NCI-H774 (cell line): ENCODE results near the gene ANKRD65.
"Not testable (repeated sequence)": the region's sequence is repeated elsewhere in the genome, so short reads cannot be mapped to it uniquely, and the experiment has no call there.

Experiments
- DNase-seq: peaks from one replicate; lab custom pipeline; 2025; lab: John Stamatoyannopoulos, UW

ANKRD65 gene

DNA sequence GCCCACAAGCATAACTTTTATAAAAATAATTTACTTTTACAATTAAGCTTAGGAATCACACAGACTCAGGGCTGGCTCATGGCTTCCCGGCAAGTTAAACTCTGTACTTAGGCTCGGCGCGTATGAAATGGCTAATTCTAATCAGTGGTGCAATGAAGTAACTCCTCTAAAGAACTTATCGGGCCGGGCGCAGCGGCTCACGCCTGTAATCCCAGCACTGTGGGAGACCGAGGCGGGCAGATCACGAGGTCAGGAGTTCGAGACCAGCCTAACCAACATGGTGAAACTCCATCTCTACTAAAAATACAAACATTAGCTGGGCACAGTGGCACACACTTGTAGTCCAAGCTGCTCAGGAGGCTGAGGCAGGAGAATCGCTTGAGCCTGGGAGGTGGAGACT is 51.0 kb downstream of the ANKRD65 start:
- DNase-seq: not testable (repeated sequence)
